ENCODE data around the gene GABRA1. TPM values are rescaled to one million over a fixed set of nuclear protein-coding genes. Genes with fewer than 3 reads are reported as not detected.

GABRA1 gene
- total RNA-seq, 2 experiments from 2014 or later: not detected

DNA sequence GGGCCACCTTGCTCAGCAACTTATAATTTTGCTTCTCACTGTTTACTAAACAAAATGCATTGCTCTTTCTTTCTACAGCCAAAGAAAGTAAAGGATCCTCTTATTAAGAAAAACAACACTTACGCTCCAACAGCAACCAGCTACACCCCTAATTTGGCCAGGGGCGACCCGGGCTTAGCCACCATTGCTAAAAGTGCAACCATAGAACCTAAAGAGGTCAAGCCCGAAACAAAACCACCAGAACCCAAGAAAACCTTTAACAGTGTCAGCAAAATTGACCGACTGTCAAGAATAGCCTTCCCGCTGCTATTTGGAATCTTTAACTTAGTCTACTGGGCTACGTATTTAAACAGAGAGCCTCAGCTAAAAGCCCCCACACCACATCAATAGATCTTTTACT lies 49.1 kb downstream of the GABRA1 start:
- ChIA-PET CTCF (no interaction called here), POLR2A (no interaction called here)
- no peak overlapping the region for H3K27ac Mint-ChIP-seq
- H3K9me3 Mint-ChIP-seq: no peaks in the 10 kb centered on the region
- H3K36me3 Mint-ChIP-seq: no peaks in the 10 kb centered on the region
- no peaks in the 10 kb centered on the region for H3K4me1 Mint-ChIP-seq (ENCODE audit: low read depth)
- DNase-seq: no peak
- intact Hi-C loops (cut with micrococcal nuclease): no loop called here
- no peaks in the 10 kb centered on the region for H3K27me3 Mint-ChIP-seq
- H3K4me3 Mint-ChIP-seq: no peak overlapping the region

DNA sequence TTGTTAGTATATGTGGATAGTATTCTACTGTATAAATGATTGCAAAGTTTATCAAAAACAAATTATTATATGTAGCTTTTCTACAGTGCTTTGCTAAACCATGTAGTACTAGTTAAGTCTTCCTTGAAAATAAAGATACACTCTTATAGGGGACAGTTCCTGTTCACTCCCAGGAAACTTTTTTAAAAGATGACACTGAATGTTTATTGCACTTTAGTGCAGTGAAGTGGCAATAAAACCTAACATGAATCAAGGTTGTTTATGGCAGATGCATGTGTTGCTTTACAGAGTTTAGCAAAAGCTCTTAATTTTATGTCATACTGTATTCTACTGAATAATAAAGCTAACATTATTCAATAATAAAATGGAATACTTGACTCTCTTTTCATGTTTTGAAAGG lies 51.7 kb downstream of the GABRA1 start:
- Mint-ChIP-seq H3K27me3 (no peaks in the 10 kb centered on the region), H3K9me3 (peaks cover 8% of the 10 kb centered on the region), H3K4me3 (no peak overlapping the region), H3K4me1 (ENCODE audit: low read depth) (no peaks in the 10 kb centered on the region), H3K36me3 (no peaks in the 10 kb centered on the region), H3K27ac (no peak overlapping the region)
- ChIA-PET POLR2A (no interaction called here), CTCF (no interaction called here)
- intact Hi-C loops (cut with micrococcal nuclease): no loop called here
- DNase-seq: no peak

DNA sequence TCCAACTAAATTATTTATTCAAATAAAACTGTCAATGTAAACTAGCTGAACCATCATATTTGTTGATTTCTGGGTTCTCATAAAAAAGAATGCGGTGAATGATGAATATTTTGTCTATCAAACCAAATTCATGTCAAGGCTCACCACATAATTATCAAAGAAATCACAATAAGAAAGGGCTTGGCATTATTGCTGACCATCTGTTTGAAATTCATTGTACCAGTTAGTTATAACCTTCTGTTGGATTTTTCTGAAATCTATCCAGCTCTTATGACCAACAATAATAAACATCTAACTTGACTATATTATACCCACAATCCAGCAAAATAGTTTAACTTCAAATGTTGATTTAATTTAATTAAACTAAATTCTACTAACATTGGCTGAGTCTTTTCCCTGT lies 53.1 kb downstream of the GABRA1 start:
- Mint-ChIP-seq H3K9me3 (peaks cover 14% of the 10 kb centered on the region), H3K4me1 (ENCODE audit: low read depth) (no peaks in the 10 kb centered on the region), H3K27me3 (no peaks in the 10 kb centered on the region), H3K27ac (no peak overlapping the region), H3K36me3 (no peaks in the 10 kb centered on the region), H3K4me3 (no peak overlapping the region)
- POLR2A ChIA-PET: no interaction called here
- CTCF ChIA-PET: no interaction called here
- intact Hi-C loops (cut with micrococcal nuclease): no loop called here
- no peak for DNase-seq

- H3K9me3 Mint-ChIP-seq: peaks cover 15% of the 10 kb centered on the region
- no peak overlapping the region for H3K4me3 Mint-ChIP-seq
- H3K4me1 Mint-ChIP-seq (ENCODE audit: low read depth): no peaks in the 10 kb centered on the region
- no peaks in the 10 kb centered on the region for H3K27me3 Mint-ChIP-seq
- no peaks in the 10 kb centered on the region for H3K36me3 Mint-ChIP-seq
- no peak for DNase-seq
- CTCF ChIA-PET: no interaction called here
- H3K27ac Mint-ChIP-seq: no peak overlapping the region
- intact Hi-C loops (cut with micrococcal nuclease): no loop called here
- POLR2A ChIA-PET: no interaction called here
These were observed 73.9 kb downstream of the GABRA1 start for GRCh38 chr5:161921781-161922180.

- no peak for DNase-seq
- ChIA-PET POLR2A (no interaction called here), CTCF (no interaction called here)
- intact Hi-C loops (cut with micrococcal nuclease): no loop called here
- Mint-ChIP-seq H3K4me3 (no peak overlapping the region), H3K9me3 (peaks cover 16% of the 10 kb centered on the region), H3K36me3 (no peaks in the 10 kb centered on the region), H3K27me3 (no peaks in the 10 kb centered on the region), H3K4me1 (ENCODE audit: low read depth) (no peaks in the 10 kb centered on the region), H3K27ac (no peak overlapping the region)
These were observed 76.3 kb downstream of the GABRA1 start for GRCh38 chr5:161924270-161924669.

DNA sequence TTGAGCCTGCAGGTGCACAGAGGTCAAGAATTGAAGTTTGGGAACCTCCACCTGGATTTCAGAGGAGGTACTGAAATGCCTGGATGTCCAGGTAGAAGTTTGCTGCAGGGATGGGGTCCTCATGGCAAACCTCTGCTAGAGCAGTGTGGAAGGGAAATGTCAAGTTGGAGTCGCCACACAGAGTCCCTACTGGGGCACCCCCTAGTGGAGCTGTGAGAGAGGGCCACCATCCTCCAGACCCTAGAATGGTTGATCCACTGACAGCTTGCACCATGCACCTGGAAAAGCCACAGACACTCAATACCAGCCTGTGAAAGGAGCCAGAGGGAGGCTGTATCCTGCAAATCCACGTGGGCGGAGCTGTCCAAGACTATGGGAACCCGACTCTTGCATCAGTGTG lies 78.0 kb downstream of the GABRA1 start:
- Mint-ChIP-seq H3K9me3 (peaks cover 16% of the 10 kb centered on the region), H3K4me1 (ENCODE audit: low read depth) (no peaks in the 10 kb centered on the region), H3K36me3 (no peaks in the 10 kb centered on the region), H3K27ac (no peak overlapping the region), H3K27me3 (no peaks in the 10 kb centered on the region), H3K4me3 (no peak overlapping the region)
- intact Hi-C loops (cut with micrococcal nuclease): no loop called here
- ChIA-PET CTCF (no interaction called here), POLR2A (no interaction called here)
- DNase-seq: no peak

DNA sequence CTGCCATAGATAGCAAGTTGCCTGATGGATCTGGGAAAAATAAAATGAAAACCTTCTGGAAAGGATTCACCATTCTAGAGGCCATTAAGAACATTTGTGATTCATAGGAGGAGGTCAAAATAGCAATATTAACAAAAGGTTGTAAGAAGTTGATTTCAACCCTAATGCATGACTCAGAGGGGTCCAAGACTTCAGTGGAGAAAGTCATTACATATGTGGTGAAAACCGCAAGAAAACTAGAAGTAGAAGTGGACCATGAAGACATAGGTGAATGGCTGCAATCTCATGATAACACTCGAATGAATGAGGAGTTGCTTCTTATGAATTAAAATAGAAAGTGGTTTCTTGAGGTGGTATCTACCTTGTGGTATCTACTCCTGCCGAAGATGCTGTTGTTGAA lies 86.6 kb downstream of the GABRA1 start:
- Mint-ChIP-seq H3K36me3 (no peaks in the 10 kb centered on the region), H3K4me1 (ENCODE audit: low read depth) (no peaks in the 10 kb centered on the region), H3K27me3 (no peaks in the 10 kb centered on the region), H3K9me3 (peaks cover 2% of the 10 kb centered on the region), H3K4me3 (no peak overlapping the region), H3K27ac (no peak overlapping the region)
- ChIA-PET CTCF (no interaction called here), POLR2A (no interaction called here)
- intact Hi-C loops (cut with micrococcal nuclease): no loop called here
- no peak for DNase-seq

DNA sequence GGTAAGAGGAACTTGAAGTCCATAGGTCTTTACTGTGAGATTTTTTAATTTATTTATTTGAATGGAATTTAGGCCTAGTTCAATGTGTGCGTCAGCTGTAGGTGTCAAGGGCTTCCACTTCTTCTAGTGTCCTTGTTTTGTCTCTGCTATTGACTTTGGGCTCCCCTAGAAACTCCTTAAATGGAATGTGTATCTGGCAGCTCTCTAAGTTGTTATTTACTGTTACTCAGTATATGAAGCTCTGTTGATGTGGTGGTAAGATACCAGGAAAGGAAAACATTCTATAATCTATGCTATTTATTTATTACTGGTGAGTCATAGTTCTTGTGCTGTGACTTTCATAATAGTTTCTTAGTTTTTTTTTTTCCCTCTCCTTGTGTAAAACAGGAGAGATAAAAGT lies 97.1 kb downstream of the GABRA1 start:
- CTCF ChIA-PET: no interaction called here
- H3K36me3 Mint-ChIP-seq: no peaks in the 10 kb centered on the region
- H3K9me3 Mint-ChIP-seq: peaks cover 13% of the 10 kb centered on the region
- POLR2A ChIA-PET: no interaction called here
- no peaks in the 10 kb centered on the region for H3K4me1 Mint-ChIP-seq (ENCODE audit: low read depth)
- intact Hi-C loops (cut with micrococcal nuclease): no loop called here
- no peak overlapping the region for H3K4me3 Mint-ChIP-seq
- no peak for DNase-seq
- no peaks in the 10 kb centered on the region for H3K27me3 Mint-ChIP-seq
- no peak overlapping the region for H3K27ac Mint-ChIP-seq

DNA sequence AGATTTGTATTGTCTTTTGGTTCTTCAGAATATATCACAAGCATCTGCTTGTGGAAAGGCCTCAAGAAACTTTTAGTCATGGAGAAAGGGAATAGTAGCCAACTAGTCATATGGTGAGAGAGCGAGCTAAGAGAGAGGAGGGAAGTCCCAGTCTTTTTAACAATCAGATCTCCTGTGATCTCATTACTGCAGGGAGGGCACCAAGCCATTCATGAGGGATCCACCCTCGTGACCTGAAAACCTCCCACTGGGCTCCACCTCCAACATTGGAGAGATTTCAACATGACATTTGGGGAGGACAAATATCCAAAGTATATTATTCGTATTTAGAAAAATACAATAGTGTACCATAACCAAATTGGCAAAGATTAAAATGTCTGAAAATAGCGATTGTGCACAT lies 99.0 kb downstream of the GABRA1 start:
- Mint-ChIP-seq H3K36me3 (no peaks in the 10 kb centered on the region), H3K4me1 (ENCODE audit: low read depth) (no peaks in the 10 kb centered on the region), H3K27me3 (no peaks in the 10 kb centered on the region), H3K9me3 (peaks cover 10% of the 10 kb centered on the region), H3K4me3 (no peak overlapping the region), H3K27ac (no peak overlapping the region)
- POLR2A ChIA-PET: no interaction called here
- DNase-seq: no peak
- intact Hi-C loops (cut with micrococcal nuclease): no loop called here
- CTCF ChIA-PET: no interaction called here

Other genes with a start within 250 kb of the GABRA1 start
- gene GABRA6, start 162.4 kb upstream of the GABRA1 start, total RNA-seq: not detected
- gene GABRG2, start 219.7 kb downstream of the GABRA1 start, total RNA-seq: not detected

Data from activated CD4-positive, alpha-beta memory T cell treated with anti-CD3 and anti-CD28 coated beads for 36 hours (primary cell).